ENCODE results near the gene PTGER2.

GRCh38 chr14:52277552-52277951 lies 36.6 kb upstream of the PTGER2 start:
- TF ChIP-seq CTCF (IDR thresholded peaks at IDR 0.05) (no peak), POLR2A (IDR thresholded peaks at IDR 0.05) (no peak)
